Renal cortex interstitium (tissue), 11 donors: Measurements from ENCODE around the gene POMC. TPM values are rescaled to one million over a fixed set of nuclear protein-coding genes. Genes with fewer than 3 reads are reported as not detected.

Source experiments
- DNase-seq, 11 donors: peaks; one replicate each; pipeline ENCODE4 v3.0.0-alpha.2; 2013; ENCODE audit warnings: low read depth in 9 of 11, low spot score in 4 of 11; ENCODE audit errors: extremely low read depth in 1 of 11
- polyA plus RNA-seq, 3 donors: library from polyadenylated mRNA; unstranded; fragments of 120-200 nt; gene quantifications; one replicate each; pipeline ENCODE4 v1.2.1, GENCODE V29; 2013; ENCODE audit not compliant: insufficient read length in 3 of 3

Gene POMC
- polyA plus RNA-seq, 3 donors, result 3.1 to 13.1 (median 8.4) TPM

GRCh38 chr2:25119263-25119662 lies 49.1 kb downstream of the POMC start:
- no peak for DNase-seq

DNA sequence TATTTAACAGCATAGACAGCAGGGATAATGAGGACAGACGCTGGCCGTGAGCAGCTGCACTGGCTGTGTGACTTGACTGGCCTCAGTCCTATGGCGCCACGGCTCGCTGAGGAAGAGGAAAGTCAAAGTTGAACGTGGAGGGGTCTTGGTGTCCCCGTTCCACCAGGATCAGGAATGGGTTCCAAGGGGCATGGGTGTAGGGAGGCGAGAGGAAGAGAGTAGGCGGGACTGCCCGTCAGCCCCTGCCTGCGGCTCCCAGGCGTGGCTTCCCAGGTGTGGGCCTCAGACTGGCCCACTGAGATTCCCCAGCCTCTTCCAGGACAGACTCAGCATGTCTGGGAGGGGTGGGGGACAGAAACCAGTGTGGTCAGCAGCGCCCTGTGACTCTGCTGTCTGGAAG lies 51.4 kb downstream of the POMC start:
- no peak for DNase-seq

GRCh38 chr2:25115902-25116301 lies 52.5 kb downstream of the POMC start:
- no peak for DNase-seq

DNA sequence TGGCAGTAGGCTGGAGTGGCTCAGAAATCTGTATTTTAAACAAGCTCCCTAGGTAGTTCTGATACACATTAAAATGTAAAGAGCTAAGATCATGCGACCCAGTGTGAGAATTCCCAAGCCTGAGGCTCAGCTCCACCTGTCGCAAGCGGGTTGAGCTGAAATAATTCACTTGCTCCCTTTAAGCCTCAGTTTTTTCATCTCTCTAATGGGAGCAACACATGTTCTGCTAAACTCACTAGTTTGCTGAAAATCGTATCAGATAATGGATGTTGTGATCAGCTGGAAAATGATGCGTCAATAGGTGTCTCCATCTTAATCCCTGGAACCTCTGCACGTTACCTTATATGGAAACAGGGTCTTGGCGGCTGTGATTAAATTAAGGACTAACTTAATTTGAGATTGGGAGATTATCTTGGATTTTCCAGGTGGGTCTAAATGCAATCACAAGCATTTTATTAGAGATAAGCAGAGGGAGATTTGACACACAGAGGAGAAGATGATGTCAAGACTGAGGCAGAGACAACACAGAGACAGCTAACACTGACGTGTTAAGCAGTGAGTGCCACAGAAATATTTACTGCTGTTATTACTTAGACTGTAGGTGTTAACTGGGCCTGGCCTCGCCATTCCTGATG lies 53.0 kb downstream of the POMC start:
- no peak for DNase-seq

GRCh38 chr2:25112113-25112512 lies 56.3 kb downstream of the POMC start:
- no peak for DNase-seq

Other genes with a start within 250 kb of the POMC start
- gene ADCY3, start 248.3 kb downstream of the POMC start, polyA plus RNA-seq, result 10 to 100 TPM; 19.9 to 26.4 (median 20.0) TPM
- gene DNAJC27, start 196.6 kb downstream of the POMC start, polyA plus RNA-seq, result 10 to 100 TPM in 1 of 3 donors, 1 to 10 TPM in 2; 8.5 to 10.9 (median 9.2) TPM
- 1 to 10 TPM; 5.9 to 7.5 (median 7.4) TPM for gene EFR3B, start 126.5 kb downstream of the POMC start, polyA plus RNA-seq
- 10 to 100 TPM; 77.2 to 91.0 (median 86.6) TPM for gene DNMT3A, start 173.3 kb upstream of the POMC start, polyA plus RNA-seq